Fibroblast of skin of left quadriceps (primary cell): Measurements from ENCODE around the gene FRAS1.
"Not testable (repeated sequence)": the region's sequence is repeated elsewhere in the genome, so short reads cannot be mapped to it uniquely, and the experiment has no call there.

Experiments used
- DNase-seq, 2 experiments: peaks; one replicate each; pipeline ENCODE4 v3.0.0-alpha.2; 2013; ENCODE audit warnings: low read depth in 2 of 2

FRAS1 gene

DNA sequence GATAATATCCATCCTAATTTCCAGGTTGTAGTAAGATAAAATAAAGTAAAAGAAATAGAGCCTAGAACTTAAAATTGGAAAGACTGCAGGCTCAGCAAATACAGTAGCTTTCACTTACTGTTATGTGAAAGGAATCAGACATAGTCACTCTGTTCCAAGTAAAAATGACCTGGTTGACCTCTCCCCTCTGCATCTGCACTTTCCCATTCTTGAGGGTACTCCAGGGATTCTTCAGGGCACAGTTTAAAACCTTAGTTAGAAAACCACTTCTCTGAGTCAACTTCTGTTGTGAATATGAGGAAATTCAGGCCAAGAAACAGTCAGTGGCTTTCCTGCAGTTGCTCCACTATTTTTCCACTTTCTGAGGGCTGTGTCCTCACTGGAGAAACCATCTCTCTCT lies 42.9 kb downstream of the FRAS1 start:
- no peak for DNase-seq

- DNase-seq = no peak
Observed at GRCh38 chr4:78119698-78120097, 62.6 kb downstream of the FRAS1 start.

- no peak for DNase-seq
Observed at GRCh38 chr4:78120144-78120880, 63.2 kb downstream of the FRAS1 start.

- no peak for DNase-seq
Observed at GRCh38 chr4:78121338-78121904, 64.3 kb downstream of the FRAS1 start.

- DNase-seq = not testable (repeated sequence)
Observed at GRCh38 chr4:78125834-78126331, 68.8 kb downstream of the FRAS1 start.

- no peak for DNase-seq
Observed at GRCh38 chr4:78129383-78130108, 72.4 kb downstream of the FRAS1 start.

DNA sequence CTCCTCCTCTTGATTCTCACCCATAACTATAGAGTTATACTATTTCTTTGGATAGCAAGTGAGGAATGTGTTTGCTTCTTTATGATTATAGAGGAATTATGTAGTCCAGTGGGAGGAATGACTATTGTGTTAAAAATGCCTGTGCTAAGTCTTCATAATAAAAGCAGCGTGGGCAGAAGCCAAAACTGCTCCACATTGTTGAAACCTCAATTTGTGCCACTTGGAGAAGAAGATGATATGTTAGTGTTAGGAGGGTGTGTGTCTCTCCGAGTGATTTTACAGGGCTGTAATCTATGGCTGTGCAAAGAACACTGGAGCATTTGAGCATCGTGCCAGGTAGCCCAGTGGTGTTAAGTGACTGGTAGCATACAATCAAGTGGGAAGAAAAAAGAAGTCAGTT lies 74.3 kb downstream of the FRAS1 start:
- peak; percentile 58 to 61 for DNase-seq

DNA sequence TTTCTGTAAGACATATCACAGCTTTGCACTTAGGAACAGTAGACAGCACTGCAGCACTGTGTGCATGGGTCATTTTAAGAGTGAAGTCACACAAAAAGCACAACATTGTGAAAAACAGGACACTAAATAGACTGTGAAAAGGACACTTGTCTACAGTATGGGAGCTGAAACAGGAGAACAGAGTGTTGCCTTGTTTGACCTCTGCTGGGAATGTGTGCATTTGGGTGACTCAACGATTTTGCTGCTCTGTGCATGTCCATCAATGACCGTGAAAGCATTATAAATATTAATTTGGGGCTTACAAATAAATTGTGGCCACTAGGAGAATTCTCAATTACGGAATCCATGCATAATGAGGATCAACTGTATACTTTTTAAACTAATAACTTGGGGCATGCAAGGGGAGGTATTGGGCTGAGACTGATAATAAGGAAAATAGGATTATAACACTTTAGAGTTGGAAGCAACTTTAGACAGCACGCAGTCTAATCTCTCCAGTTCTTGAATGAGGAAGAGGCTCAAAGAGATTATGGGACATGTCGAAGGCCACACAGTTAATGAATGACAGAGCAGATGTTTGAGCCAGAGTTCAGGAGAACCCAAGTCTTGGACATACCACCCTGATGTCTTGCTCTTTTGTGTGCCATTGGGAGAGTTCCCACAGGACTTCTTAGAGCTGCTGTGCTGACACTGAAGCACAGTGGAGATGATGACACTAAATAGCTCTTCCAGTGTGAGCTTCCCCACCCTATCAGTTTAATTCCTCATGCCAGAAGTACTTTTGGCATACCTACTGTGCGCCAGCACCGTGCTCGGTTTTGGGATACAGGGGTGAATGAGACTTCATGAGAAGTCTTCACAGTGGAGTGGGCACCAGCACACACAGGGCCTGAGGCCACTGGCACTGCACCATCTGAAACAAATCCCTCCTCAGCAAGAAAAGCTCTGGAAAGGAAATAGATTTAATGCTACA lies 79.3 kb downstream of the FRAS1 start:
- DNase-seq = no peak

DNA sequence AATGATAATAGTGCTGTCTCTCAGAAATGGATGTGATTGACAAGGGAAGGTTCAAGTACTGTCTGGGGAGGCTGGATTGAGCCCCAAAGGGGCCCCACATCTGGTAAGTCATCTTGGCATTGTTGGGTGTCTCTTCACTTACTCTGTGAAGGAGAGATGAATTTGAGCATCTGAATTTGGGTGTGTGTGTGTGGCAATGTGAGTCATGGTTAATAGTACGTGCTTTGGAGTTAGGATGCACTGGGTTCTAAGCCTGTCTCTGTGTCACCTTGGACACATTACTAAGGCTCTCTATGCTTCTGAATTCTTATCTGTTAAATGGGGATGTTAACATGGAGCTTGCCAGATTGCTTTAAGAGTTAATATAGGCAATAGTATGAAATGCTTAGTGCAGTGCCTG lies 80.4 kb downstream of the FRAS1 start:
- DNase-seq = no peak

- DNase-seq = no peak
Observed at GRCh38 chr4:78138252-78138651, 81.1 kb downstream of the FRAS1 start.

GRCh38 chr4:78143634-78144033 lies 86.5 kb downstream of the FRAS1 start:
- no peak for DNase-seq

GRCh38 chr4:78145008-78145407 lies 87.9 kb downstream of the FRAS1 start:
- DNase-seq = no peak

- no peak for DNase-seq
Observed at GRCh38 chr4:78145622-78146021, 88.5 kb downstream of the FRAS1 start.

GRCh38 chr4:78149751-78150542 lies 92.8 kb downstream of the FRAS1 start:
- no peak for DNase-seq

- DNase-seq = peak in 1 of 2 experiments; percentile 6
Observed at GRCh38 chr4:78150543-78150864, 93.4 kb downstream of the FRAS1 start.

GRCh38 chr4:78152795-78153194 lies 95.7 kb downstream of the FRAS1 start:
- no peak for DNase-seq

GRCh38 chr4:78154972-78155590 lies 98.0 kb downstream of the FRAS1 start:
- no peak for DNase-seq

- DNase-seq = peak in 1 of 2 experiments; percentile 9
Observed at GRCh38 chr4:78155616-78156105, 98.5 kb downstream of the FRAS1 start.

- no peak for DNase-seq
Observed at GRCh38 chr4:78156520-78156919, 99.4 kb downstream of the FRAS1 start.

GRCh38 chr4:78162342-78162741 lies 105.2 kb downstream of the FRAS1 start:
- no peak for DNase-seq
